Fibroblast of lung (primary cell): ENCODE measurements around the gene RASA3.

Experiments used
- EZH2 ChIP-seq: IDR thresholded peaks from 2 replicates; pipeline ENCODE4 v1.5.1; 2012; ENCODE audit warnings: low read length, control low read depth, mild to moderate bottlenecking; ENCODE audit errors: missing control alignments
- TF ChIP-seq, protein P1 (sequence below), 2 donors: IDR thresholded peaks in 1 of 2; conservative IDR thresholded peaks in 1 of 2; 1 replicate in 1 of 2; 2 replicates in 1 of 2; pipeline ENCODE4 v1.5.1; 2011 to 2012; ENCODE audit warnings: low read length in 2 of 2, control low read depth in 1 of 2, inconsistent platforms in 1 of 2, low read depth in 1 of 2, mild to moderate bottlenecking in 1 of 2

DNA sequence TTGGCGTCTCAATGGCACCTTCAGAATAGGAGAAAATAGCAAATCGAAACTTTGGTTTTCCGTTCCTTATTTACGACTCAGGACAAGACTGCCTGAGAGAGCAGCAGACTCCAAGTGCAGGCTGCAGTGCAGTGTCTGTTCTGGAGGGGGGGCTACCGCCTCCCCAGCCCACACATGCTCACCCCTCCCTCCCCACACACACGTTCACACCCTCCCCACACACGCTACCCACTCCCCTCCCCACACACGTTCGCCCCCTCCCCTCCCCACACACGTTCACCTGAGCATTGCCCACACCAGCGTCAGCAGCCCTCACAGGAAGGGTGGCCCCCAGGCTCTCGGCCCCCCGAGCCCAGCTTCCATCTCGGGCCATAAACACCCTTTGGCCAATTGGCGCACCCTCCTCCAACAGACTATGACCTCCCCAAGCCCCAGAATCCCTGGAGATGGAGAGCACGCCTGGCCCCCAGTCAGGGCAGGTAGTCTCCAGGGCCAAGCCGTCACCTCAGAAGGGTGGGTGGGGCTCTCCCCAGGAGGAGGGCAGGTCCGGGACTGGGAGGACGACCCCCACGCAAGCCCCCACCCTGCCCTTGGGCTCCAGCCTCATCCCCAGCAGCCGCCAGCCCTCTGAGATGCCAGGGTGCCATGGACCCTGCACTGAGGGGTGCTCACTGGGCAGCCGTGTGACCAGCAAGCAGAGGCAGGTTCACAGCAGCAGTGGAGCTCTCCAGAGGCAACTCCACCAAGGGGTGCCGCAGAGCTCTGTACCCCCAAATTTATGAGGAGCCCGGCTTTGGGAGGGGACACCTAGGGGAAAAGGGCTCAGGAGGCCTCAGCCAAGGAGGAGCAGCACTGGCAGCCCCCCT is 27.5 kb downstream of the RASA3 start:
- TF ChIP-seq, protein P1, sequence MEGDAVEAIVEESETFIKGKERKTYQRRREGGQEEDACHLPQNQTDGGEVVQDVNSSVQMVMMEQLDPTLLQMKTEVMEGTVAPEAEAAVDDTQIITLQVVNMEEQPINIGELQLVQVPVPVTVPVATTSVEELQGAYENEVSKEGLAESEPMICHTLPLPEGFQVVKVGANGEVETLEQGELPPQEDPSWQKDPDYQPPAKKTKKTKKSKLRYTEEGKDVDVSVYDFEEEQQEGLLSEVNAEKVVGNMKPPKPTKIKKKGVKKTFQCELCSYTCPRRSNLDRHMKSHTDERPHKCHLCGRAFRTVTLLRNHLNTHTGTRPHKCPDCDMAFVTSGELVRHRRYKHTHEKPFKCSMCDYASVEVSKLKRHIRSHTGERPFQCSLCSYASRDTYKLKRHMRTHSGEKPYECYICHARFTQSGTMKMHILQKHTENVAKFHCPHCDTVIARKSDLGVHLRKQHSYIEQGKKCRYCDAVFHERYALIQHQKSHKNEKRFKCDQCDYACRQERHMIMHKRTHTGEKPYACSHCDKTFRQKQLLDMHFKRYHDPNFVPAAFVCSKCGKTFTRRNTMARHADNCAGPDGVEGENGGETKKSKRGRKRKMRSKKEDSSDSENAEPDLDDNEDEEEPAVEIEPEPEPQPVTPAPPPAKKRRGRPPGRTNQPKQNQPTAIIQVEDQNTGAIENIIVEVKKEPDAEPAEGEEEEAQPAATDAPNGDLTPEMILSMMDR (conservative IDR thresholded peaks at IDR 0.05 in 1 of 2, IDR thresholded peaks at IDR 0.05 in 1 of 2; ENCODE audit: low read depth in 1 of 2, low read length in 2 of 2), result no peak
- TF ChIP-seq EZH2, result no peak
